ENCODE data around the gene EPDR1.

GRCh38 chr7:37987732-37988131 lies 67.3 kb downstream of the EPDR1 start:
- TF ChIP-seq, protein P1, sequence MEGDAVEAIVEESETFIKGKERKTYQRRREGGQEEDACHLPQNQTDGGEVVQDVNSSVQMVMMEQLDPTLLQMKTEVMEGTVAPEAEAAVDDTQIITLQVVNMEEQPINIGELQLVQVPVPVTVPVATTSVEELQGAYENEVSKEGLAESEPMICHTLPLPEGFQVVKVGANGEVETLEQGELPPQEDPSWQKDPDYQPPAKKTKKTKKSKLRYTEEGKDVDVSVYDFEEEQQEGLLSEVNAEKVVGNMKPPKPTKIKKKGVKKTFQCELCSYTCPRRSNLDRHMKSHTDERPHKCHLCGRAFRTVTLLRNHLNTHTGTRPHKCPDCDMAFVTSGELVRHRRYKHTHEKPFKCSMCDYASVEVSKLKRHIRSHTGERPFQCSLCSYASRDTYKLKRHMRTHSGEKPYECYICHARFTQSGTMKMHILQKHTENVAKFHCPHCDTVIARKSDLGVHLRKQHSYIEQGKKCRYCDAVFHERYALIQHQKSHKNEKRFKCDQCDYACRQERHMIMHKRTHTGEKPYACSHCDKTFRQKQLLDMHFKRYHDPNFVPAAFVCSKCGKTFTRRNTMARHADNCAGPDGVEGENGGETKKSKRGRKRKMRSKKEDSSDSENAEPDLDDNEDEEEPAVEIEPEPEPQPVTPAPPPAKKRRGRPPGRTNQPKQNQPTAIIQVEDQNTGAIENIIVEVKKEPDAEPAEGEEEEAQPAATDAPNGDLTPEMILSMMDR (optimal IDR thresholded peaks at IDR 0.05 in 1 of 3, IDR thresholded peaks at IDR 0.05 in 1 of 3, conservative IDR thresholded peaks at IDR 0.05 in 1 of 3; ENCODE audit: extremely low read depth in 1 of 3, insufficient read depth in 2 of 3, low read length in 3 of 3), result no peak
- no peak for TF ChIP-seq EZH2 (IDR thresholded peaks at IDR 0.05; ENCODE audit: low read length)
